ENCODE measurements around the gene WBP1L.
"Not testable (repeated sequence)": the region's sequence is repeated elsewhere in the genome, so short reads cannot be mapped to it uniquely, and the experiment has no call there.

Gene WBP1L

DNA sequence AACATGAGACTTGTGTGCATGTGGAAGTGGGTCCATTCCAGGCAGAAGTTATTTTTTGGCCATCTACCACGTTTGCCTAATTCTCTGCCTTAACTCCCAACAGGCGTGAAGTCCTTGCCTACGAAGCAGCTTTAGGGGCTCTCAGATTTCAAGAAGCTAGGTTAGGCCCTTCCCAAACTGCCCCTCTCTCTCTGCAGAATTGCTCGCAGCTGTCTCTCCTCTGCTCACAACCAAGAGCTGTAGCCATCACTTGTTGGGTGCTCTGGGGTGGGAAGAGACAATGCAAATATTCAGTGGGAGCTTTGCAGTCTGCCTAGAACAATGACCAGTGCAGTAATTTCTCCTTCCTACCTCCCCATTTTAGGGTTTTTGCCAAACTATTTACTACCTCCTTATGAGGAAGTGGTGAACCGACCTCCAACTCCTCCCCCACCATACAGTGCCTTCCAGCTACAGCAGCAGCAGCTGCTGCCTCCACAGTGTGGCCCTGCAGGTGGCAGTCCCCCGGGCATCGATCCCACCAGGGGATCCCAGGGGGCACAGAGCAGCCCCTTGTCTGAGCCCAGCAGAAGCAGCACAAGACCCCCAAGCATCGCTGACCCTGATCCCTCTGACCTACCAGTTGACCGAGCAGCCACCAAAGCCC lies 68.6 kb downstream of the WBP1L start:
- DNase-seq (ENCODE audit: low read depth in 2 of 2): no peak

DNA sequence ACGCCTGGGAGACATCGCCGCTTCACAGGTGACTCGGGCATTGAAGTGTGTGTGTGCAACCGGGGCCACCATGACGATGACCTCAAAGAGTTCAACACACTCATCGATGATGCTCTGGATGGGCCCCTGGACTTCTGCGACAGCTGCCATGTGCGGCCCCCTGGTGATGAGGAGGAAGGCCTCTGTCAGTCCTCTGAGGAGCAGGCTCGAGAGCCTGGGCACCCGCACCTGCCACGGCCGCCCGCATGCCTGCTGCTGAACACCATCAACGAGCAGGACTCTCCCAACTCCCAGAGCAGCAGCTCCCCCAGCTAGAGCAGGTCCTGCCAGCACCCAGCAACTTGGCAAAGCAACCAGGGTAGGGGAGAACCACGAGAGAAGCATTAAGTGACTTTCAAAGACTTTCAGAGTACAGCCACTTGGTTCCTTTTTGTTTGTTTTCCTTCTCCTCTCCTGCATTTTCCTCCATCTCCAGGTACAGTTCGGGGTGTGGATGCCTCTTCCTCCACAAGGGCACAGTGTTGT lies 69.3 kb downstream of the WBP1L start:
- no peak for DNase-seq (ENCODE audit: low read depth in 2 of 2)

DNA sequence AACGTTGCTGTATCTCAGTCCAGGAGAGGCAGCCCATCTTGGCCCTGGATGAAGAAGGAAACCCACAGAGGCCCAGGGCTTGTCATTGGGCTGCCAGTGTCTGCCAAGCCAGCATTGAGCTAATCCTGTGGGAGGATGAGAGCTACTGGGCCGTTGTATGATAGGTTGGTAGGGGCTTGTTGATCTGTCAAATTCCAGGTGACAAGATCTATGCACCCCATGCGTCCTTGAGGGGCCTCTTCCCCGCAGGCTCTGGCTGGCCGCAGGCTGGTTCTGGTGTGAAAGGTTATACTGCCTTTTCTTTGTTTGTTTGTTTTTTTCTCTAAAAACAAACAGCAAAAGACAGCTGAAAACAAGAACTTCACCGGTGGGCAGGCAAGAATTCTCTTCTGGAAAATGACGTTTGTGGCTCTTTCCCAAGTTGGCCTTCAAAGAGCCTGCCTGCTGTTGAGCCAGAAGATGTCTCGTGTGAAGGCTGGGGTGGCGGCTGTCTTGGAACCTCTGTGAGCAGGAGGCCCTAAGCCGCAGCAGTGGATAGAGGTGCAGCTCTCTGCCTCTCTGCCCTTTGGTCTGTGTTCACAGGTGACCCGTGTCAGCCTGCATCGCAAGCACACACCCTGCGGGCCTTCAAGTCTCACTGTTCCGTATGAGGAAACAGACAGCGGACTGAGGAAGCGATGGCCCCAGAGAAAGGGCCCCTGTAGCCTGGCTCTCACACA lies 70.1 kb downstream of the WBP1L start:
- no peak for DNase-seq (ENCODE audit: low read depth in 2 of 2)

DNA sequence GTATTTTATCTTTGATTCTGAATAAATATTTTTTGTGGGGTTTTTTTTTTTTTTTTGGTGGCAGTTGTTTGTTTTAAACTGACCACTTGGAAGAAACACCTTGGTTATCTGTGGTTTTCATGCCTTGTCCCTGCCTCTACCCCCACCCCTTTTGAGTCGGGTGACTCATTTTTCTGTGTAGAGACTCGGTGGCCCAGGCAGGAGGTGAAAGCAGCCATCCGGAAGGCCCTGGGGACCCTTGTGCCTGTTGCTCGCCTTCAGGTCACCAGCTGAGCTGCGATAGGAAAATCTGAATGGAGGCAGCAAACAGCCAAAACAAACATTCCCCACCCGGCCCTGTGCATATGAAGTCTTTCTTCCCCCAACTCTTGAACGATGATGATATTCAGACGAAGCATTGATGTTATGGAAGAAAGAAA lies 70.7 kb downstream of the WBP1L start:
- DNase-seq (ENCODE audit: low read depth in 2 of 2): no peak

DNA sequence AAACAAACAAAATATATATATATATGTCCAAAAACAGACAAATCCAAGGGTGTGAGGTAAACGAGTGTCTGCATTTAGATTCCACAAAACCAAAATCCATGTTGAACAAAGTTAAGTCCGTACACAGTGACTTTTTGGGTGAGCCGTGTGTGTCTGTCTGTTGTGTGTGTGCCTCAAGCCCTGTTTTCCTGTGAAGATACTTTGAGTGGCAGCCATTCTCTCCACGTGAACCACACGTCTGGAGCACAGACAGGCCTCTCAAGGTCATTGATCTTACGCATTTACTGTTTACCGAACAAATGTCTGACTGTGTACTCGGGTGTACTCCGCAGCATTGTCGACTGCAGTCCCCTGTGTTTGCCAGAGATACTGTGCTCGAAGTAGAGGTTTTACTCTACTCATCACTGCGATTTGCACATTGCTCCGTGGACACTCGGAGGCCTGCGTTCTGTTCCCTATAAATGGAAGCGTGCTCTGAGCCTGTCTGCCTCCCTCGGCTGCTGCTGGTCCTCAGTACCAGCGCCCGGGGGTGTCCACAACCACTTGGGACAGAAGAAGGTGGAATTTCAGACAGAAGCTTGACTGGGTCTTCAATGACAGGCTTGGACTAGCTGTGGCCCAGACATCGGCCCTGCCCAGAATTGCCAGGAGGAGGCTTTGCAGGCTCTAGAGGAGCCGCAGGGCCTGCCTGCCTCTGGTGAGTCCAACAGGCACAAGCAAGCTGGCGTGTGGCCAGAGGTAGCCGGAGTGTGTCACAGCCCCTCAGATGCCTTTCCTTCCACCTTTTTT lies 71.3 kb downstream of the WBP1L start:
- DNase-seq (ENCODE audit: low read depth in 2 of 2): no peak

DNA sequence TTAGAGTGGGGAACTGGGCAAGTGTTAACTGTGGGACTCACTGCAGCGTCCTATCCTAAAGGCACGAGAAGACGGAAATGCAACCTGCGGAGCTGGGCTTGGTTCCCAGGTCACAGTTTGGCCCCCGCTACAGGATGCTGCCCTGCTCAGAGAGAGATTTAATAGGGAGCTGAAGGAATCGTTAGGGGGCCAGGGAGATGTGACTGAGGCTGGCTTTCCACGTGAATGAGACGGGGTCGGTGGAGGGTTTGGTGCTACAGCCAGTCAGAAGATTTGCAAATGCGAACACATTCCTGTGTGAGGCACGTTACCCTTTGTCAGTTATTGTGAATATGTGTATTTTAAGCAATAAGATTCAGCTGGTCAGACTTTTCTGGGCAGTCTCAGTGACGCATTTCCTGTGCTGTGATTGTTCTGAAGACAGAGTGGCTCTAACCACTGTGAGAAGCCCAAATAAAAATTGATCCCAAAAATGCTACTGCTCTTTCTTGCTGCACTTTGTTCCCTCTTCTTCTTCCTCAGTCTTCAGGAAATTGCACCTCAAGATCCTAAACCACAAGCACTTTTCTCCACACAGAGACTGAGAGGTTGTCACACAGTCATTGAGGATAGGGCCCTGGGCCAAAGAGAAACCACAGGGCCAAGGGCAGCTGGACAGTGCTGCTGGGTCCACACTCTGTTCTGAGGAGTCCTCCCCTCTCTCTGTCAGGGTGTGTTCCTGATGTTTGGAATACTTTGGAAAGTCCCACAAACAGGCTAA lies 72.2 kb downstream of the WBP1L start:
- DNase-seq (ENCODE audit: low read depth in 2 of 2): no peak

DNA sequence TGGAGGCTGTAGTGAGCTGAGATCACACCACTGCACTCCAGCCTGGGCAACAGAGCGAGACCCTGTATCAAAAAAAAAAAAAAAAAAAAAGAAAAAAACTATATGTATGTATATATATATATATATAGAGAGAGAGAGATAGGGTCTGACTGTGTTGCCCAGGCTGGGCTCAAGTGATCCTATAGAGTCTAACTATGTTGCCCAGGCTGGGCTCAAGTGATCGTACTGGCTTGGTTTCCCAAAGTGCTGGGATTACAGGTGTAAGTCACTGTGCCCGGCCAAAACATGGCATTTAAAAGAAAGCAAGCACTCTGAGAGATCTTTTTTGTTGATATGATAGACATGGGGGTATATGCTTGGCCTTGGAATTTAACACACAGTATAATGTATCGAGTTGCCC lies 73.4 kb downstream of the WBP1L start:
- no peak for DNase-seq (ENCODE audit: low read depth in 2 of 2)

DNA sequence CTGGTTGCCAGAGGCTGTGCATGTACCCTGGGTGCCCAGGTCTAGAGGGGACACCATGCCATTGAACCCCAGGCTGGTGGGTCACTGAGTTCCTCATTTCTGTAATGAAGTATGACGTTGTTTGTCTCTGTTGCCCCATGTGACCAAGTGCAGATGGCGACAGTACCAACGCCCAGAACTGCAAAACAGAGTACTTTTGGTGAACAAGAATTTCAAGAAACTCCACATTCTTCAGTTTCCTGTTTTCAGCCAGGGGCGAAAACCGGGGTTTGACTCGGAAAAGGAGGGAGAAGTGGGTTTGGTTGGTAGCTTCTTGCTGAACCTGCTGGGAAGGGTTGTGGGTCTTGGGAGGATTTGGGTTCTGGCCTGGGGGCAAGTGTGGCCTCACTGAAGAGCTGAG lies 75.3 kb downstream of the WBP1L start:
- DNase-seq (ENCODE audit: low read depth in 2 of 2): no peak

DNA sequence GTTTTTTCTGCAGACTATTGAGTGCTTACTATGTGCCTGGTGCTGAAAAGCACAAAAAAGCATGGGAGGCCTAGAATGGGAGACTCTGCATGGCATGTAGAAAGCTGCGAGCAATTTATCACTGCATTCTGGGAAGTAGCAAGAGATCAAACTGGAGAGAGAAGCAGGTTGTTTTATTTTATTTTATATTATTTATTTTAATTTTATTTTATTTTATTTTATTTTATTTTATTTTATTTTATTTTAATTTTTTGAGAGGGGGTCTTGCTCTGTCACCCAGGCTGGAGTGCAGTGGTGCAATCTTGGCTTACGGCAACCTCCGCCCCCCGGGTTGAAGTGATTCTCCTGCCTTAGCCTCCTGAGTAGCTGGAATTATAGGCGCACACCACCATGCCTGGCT lies 76.3 kb downstream of the WBP1L start:
- not testable (repeated sequence) for DNase-seq (ENCODE audit: low read depth in 2 of 2)

DNA sequence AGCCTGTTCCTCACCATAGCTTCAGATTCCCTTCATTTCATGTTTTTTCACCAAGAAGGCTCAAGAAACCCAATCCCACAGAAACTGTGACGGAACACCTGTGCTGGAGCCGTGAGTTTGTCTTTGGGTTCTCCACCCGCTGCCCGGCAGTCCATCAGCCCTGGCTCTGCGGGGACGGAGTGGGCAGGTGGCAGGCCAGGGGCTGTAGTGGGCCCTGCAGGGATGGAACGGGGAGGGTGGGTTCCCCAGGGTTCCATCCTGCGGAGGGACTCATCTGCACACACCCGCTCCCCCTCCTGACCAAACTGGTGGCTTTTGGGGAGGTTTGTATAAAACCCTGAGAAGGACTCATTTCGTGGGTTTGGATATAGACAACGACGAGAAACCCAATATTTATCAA lies 78.5 kb downstream of the WBP1L start:
- DNase-seq (ENCODE audit: low read depth in 2 of 2): no peak

DNA sequence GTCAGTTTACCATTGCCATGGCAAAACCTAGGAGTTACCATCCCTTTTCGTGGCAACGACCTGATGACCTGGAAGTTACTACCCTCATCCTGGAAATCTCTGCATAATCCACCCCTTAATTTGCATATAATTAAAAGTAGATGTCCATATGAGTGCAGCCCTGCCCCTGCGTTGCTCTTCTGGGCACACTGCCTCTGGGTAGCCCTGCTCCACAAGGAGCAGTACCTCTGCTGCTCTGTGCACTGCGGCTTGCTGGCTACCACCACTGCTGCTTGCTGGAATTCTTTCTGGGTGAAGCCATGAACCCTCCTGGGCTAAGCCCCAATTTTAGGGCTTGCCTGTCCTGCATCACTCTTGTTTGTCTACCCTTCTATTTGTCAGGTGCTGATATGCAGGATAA lies 80.9 kb downstream of the WBP1L start:
- DNase-seq (ENCODE audit: low read depth in 2 of 2): no peak

DNA sequence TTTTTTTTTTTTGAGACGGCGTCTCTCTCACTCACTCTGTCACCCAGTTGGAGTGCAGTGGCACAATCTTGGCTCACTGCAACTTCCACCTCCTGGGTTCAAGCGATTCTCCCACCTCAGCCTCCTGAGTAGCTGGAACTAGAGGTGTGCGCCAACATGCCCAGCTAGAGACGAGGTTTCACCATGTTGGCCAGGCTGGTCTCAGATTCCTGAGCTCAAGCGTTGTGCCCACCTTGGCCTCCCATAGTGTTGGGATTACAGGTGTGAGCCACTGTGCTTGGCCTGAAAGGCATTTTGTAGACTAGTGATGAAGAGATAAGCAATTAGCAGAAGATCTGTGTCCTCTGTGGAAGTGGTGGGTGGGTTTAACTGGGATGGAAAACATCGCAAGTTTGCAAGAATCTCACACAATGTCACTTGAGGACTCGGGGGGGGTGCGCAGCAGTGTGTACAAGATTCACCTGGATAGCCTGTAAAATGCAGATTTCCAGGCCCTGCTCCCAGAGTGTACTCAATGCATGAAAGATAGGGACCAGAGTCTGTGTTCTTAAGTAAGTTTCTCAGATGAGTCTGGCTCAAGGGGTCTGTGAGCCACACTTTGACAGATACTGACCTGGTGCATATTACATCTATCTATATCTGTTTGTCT lies 82.5 kb downstream of the WBP1L start:
- DNase-seq (ENCODE audit: low read depth in 2 of 2): no peak

DNA sequence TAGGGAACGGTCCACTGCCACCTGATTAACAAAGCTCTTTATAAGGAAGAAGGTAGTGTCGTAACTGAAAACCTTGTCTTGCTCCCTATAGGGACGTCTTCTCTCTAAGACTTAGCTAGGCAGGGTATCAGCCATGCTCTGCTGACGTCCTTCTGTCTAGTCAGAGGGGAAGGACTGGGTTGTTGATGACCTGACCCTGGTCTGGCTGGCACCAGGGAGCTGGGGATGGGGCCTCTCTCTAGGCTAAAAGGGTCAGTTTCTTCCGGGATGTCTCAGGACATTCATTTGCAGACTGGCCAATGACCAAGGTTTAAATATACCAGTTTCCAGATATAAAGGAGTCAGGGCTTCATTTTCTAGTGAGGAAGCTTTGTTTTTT lies 83.8 kb downstream of the WBP1L start:
- DNase-seq (ENCODE audit: low read depth in 2 of 2): no peak

DNA sequence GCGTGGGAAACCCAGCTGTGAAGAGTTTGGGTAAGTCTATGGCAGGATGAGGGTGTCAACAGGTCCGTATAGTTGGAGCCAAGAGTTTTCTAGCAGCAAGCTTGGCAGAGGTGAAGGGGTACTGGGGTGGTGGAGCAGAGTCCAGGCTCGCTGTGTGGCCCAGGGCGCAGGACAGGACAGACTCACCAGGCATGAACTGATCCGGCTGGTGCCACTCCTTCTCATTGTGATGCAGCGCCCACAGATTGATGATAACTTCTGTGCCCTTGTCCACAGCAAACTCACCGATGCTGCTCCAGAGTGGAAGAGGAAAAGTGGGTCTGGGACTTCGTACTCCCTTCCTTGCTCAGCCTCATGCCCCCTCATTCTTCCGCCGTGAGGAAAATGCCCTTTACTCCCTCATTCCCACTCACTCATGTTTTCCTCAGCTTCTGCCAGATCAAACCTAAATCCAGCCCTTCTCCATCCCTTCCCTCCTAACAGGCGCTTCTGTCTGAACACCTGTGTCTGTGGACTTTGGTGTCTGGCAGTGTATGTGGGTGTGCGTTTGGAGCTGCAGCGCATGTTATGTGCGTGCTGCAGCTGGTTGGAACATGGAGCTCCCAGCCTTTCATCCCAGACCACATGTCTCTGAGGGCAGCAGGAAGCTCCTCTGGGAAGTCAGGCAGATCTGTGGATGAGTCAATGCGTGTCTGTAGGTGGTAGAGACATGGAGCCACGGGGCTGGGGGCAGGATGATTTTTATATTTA lies 87.7 kb downstream of the WBP1L start:
- no peak for DNase-seq (ENCODE audit: low read depth in 2 of 2)

DNA sequence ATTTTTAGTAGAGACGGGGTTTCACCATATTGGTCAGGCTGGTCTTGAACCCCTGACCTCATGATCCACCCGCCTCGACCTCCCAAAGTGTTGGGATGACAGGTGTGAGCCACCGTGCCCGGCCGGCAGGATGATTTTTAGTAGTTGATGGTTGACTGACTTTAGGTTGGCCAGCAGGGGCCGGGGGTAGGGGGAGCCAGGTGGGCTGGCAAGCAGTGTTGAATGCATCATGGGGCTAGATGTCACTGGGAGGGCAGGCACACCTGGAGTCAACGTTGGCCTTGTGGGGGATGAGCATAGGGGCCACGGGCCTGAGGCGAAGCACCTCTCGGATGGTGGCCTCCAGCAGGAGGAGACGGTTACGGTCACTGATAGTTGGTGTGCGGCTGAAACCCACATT lies 88.5 kb downstream of the WBP1L start:
- DNase-seq (ENCODE audit: low read depth in 2 of 2): no peak

DNA sequence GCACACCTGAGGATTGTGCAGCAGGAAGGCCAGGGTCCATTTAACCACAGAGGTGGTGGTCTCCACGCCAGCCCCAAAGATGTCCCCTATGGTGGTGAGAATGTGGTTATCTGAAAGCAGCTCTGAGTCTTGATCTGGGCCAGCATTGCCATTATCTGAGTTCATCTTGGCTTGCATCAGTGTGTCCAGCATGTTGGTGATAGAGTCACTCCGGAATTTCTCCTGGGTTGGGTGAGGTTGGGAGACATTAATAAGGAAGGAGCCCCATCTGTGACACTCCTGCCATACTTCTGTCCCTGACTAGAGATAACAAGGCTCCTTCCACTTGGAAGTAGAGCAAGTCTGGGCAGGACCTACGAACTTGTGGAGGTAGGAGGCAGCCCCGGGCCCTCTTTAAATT lies 89.2 kb downstream of the WBP1L start:
- no peak for DNase-seq (ENCODE audit: low read depth in 2 of 2)

DNA sequence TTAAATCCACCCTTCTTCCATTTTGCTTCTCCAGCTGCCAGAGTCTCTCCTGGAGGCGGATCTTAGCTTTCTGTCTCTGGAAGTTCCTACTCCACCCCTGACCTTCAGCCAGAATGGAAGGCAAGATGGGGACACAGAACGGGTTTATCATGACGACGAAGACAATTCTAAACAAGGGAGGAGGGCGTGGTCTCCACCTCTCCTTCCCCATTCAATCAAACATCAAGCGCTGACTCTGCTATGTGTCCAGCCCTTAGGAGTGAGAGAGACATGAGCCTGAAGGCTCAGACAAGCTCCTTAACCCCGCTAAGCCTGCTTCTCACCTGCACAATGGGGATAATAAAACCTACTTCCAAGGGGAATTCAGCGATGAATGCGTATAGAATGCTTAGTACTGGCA lies 90.4 kb downstream of the WBP1L start:
- DNase-seq (ENCODE audit: low read depth in 2 of 2): no peak

DNA sequence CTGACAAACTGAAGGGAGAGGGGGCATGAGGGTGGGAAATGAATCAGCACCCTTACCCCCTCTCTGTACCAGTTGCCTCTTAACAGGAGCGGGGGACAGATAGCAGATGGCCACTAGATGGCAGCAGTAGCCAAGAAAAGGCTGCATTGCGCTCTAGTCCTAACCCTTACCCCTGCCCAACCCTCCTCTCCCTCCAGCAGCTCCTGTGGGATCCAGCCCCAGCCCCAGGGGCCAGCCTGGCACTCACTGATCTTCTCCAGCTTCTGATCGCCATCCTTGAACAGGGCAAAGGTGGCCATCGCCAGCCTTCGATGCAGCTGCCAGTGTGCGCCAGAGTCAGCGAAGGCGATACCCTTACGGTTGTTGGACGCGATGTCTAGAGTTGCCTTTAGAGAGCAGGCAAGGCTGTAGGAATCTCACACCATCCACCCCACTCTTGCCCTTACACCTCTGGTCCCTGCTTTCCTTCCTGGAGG lies 91.3 kb downstream of the WBP1L start:
- DNase-seq (ENCODE audit: low read depth in 2 of 2): peak; percentile 47 to 65

DNA sequence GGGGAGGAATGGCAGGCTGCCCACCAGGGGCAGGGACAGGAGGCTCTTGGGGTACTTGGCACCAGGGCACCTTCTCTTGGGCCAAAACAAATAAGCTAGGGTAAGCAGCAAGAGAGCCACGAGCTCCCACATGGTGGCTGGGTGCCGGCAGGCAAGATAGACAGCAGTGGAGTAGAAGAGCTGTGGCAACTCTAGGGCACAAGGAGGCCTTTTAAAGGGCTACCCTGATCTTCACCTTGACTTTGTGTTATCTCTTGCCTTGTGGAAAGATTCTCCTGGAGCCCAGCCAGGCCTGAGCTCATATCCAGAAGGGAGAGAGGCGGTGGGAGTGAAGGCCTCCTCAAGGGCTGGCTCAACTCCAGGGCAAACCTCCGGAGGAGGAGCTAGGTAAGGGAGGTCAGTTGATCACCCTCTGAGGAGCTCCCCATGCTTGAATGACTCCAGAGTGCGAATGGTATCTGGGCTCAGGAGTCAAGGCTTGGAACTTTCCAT lies 93.5 kb downstream of the WBP1L start, which contains the start of gene CYP17A1:
Gene CYP17A1 (minus strand): TSS at position 184 of the 492 bp plus-strand sequence. CDS start 52 bp downstream, at position 132.
- DNase-seq (ENCODE audit: low read depth in 2 of 2): no peak

DNA sequence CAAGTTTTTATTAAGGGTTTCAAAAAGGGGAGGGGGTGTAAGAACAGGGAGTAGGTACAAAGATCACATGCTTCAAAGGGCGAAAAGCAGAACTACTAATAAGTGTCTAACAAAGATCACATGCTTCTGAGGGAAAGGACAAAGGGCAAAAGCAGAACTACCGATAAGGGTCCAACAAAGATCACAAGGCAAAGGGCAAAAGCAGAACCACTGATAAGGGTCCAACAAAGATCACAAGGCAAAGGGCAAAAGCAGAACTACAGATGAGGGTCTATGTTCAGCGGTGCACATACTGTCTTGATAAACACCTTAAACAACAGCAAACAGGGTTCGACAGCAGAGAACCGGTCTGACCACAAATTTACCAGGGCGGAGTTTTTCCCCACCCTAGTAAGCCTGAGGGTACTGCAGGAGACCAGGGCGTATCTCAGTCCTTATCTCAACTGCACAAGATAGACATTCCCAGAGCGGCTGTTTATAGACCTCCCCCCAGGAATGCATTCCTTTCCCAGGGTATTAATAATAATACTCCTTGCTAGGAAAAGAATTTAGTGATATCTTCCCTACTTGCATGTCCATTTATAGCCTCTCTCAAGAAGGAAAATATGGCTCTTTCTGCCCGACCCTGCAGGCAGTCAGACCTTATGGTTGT lies 94.7 kb downstream of the WBP1L start:
- not testable (repeated sequence) for DNase-seq (ENCODE audit: low read depth in 2 of 2)

All from stimulated activated CD4-positive, alpha-beta T cell treated with anti-CD3 and anti-CD28 coated beads, Interleukin-15, amount 100 ng/mL, for 48 hours (primary cell).